ENCODE data around the gene RNF19B.
"Not testable (repeated sequence)": the region's sequence is repeated elsewhere in the genome, so short reads cannot be mapped to it uniquely, and the experiment has no call there.

The RNF19B gene

GRCh38 chr1:32997381-32997891 is 32.8 kb upstream of the RNF19B start:
- Histone ChIP-seq H3K4me3 (ENCODE audit: low read depth, low read length) (no peak overlapping the region), H3K27ac (peak overlapping the region; percentile 97), H3K36me3 (replicated peaks) (no peaks in the 10 kb centered on the region), H3K27me3 (replicated peaks) (no peaks in the 10 kb centered on the region)
- in situ Hi-C loops (cut with HindIII; ENCODE audit: low pct_ligation_motif_present, low sequenced_read_pairs), result no loop called here
- TF ChIP-seq, protein P1, sequence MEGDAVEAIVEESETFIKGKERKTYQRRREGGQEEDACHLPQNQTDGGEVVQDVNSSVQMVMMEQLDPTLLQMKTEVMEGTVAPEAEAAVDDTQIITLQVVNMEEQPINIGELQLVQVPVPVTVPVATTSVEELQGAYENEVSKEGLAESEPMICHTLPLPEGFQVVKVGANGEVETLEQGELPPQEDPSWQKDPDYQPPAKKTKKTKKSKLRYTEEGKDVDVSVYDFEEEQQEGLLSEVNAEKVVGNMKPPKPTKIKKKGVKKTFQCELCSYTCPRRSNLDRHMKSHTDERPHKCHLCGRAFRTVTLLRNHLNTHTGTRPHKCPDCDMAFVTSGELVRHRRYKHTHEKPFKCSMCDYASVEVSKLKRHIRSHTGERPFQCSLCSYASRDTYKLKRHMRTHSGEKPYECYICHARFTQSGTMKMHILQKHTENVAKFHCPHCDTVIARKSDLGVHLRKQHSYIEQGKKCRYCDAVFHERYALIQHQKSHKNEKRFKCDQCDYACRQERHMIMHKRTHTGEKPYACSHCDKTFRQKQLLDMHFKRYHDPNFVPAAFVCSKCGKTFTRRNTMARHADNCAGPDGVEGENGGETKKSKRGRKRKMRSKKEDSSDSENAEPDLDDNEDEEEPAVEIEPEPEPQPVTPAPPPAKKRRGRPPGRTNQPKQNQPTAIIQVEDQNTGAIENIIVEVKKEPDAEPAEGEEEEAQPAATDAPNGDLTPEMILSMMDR (IDR thresholded peaks at IDR 0.05; ENCODE audit: low read depth, low read length, missing control alignments), result no peak
- DNase-seq, result peak; percentile 88

- H3K36me3 ChIP-seq (replicated peaks); DNase-seq; H3K27me3 ChIP-seq (replicated peaks); H3K4me3 ChIP-seq (ENCODE audit: low read depth, low read length); in situ Hi-C loops (cut with HindIII; ENCODE audit: low pct_ligation_motif_present, low sequenced_read_pairs): not testable (repeated sequence)
- peak overlapping the region; percentile 96 for H3K27ac ChIP-seq
Measured at GRCh38 chr1:32993324-32993636, 28.7 kb upstream of the RNF19B start.

- Histone ChIP-seq H3K36me3 (replicated peaks) (no peaks in the 10 kb centered on the region), H3K27me3 (replicated peaks) (no peaks in the 10 kb centered on the region), H3K27ac (peak overlapping the region; percentile 96), H3K4me3 (ENCODE audit: low read depth, low read length) (no peak overlapping the region)
- peak; percentile 97 for DNase-seq
- TF ChIP-seq, protein P1 (IDR thresholded peaks at IDR 0.05; ENCODE audit: low read depth, low read length, missing control alignments), result no peak
- in situ Hi-C loops (cut with HindIII; ENCODE audit: low pct_ligation_motif_present, low sequenced_read_pairs), result no loop called here
Measured at GRCh38 chr1:32992489-32993323, 28.1 kb upstream of the RNF19B start.

GRCh38 chr1:32991819-32992488 is 27.3 kb upstream of the RNF19B start:
- TF ChIP-seq, protein P1 (IDR thresholded peaks at IDR 0.05; ENCODE audit: low read depth, low read length, missing control alignments), result no peak
- in situ Hi-C loops (cut with HindIII; ENCODE audit: low pct_ligation_motif_present, low sequenced_read_pairs), result no loop called here
- H3K27ac ChIP-seq, result peak overlapping the region; percentile 96
- DNase-seq, result no peak
- H3K4me3 ChIP-seq (ENCODE audit: low read depth, low read length), result no peak overlapping the region
- H3K36me3 ChIP-seq (replicated peaks), result no peaks in the 10 kb centered on the region
- H3K27me3 ChIP-seq (replicated peaks), result no peaks in the 10 kb centered on the region

- in situ Hi-C loops (cut with HindIII; ENCODE audit: low pct_ligation_motif_present, low sequenced_read_pairs), result no loop called here
- DNase-seq, result no peak
- Histone ChIP-seq H3K27me3 (replicated peaks) (no peaks in the 10 kb centered on the region), H3K4me3 (ENCODE audit: low read depth, low read length) (no peak overlapping the region), H3K27ac (no peak overlapping the region), H3K36me3 (replicated peaks) (no peaks in the 10 kb centered on the region)
- TF ChIP-seq, protein P1 (IDR thresholded peaks at IDR 0.05; ENCODE audit: low read depth, low read length, missing control alignments), result no peak
Measured at GRCh38 chr1:32991386-32991785, 26.8 kb upstream of the RNF19B start.

DNA sequence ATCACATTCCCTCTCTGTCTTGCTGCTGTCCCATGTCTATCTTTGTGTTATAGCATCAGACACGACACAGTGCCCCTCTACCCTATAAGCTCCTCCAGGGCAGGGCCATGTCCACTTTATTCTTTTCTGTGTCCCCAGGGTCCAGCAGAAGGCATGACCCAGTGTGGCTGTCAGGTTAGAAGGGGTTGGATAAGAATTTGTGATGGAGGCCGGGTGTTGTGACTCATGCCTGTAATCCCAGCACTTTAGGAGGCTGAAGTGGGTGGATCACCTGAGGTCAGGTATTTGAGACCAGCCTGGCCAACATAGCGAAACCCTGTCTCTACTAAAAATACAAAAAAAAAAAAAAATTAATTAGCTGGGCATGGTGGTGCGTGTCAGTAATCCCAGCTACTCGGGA is 26.3 kb upstream of the RNF19B start:
- TF ChIP-seq, protein P1 (IDR thresholded peaks at IDR 0.05; ENCODE audit: low read depth, low read length, missing control alignments), result no peak
- no peak for DNase-seq
- H3K27ac ChIP-seq, result peak overlapping the region; percentile 24
- no peaks in the 10 kb centered on the region for H3K27me3 ChIP-seq (replicated peaks)
- in situ Hi-C loops (cut with HindIII; ENCODE audit: low pct_ligation_motif_present, low sequenced_read_pairs), result no loop called here
- no peak overlapping the region for H3K4me3 ChIP-seq (ENCODE audit: low read depth, low read length)
- H3K36me3 ChIP-seq (replicated peaks), result no peaks in the 10 kb centered on the region

All from brain microvascular endothelial cell (primary cell).